HG02610 (cell line): ENCODE data around the gene HDAC6.
"Not testable (repeated sequence)": the region's sequence is repeated elsewhere in the genome, so short reads cannot be mapped to it uniquely, and the experiment has no call there.

ENCODE experiments used
- ATAC-seq: cut with Tn5 transposase; IDR thresholded peaks from one replicate; pipeline ENCODE4 v1.9.1; 2021; ENCODE audit warnings: mild to moderate bottlenecking, moderate library complexity; ENCODE audit not compliant: unreplicated experiment

The HDAC6 gene

DNA sequence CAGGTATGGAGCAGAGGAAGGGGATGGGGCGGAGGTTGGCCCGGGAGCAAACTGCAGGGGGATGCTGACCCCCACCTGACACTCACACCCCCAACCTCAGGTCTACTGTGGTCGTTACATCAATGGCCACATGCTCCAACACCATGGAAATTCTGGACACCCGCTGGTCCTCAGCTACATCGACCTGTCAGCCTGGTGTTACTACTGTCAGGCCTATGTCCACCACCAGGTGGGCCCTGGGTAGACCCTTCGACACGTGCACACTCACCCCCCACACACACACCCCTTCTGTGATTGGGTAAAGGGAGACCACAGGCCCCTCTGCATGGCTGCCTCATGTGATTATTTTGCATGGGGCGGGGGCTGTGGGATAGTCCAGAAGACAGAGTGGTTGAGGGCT lies 22.2 kb downstream of the HDAC6 start:
- ATAC-seq = no peak

DNA sequence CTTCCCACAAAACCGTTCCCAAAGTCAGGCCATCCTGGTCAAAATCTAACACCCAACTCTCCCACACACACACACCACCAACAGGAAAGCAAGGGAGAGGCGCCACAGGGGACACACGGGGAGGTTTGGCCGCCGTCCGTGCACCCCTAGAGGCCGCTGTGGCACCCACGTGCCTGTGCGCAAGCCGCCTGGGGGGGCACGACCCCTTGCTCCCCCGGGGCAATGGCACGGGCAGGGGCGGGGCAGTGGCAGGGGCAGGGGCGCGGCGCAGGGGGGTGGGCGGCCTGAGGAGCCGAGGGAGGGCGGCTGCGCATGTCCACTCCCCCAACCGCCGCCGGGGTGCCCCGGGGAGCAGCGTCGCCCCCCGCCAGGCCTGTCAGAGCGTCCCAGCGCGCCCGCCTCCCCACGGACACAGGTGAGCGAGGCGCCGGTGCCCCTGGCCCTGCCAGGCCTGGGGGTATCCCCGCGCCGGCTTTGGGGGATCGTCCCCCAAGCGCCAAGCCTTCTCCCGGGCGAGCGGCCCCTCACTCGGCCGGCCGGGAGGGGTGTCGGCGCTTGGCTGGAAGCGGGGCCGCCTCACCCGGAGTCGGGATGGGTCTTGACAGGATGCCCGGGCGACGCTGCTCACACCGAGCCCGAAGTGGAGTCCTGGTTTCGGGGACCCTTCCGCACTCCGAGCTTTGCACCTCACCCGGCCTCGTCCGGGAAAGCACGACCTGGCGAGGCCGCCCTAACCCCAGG lies 24.4 kb downstream of the HDAC6 start, which contains the start of gene ERAS:
Gene ERAS (plus strand): TSS at position 379 of the 741 bp plus-strand sequence. CDS start 2,611 bp downstream, outside the sequence.
- no peak for ATAC-seq

DNA sequence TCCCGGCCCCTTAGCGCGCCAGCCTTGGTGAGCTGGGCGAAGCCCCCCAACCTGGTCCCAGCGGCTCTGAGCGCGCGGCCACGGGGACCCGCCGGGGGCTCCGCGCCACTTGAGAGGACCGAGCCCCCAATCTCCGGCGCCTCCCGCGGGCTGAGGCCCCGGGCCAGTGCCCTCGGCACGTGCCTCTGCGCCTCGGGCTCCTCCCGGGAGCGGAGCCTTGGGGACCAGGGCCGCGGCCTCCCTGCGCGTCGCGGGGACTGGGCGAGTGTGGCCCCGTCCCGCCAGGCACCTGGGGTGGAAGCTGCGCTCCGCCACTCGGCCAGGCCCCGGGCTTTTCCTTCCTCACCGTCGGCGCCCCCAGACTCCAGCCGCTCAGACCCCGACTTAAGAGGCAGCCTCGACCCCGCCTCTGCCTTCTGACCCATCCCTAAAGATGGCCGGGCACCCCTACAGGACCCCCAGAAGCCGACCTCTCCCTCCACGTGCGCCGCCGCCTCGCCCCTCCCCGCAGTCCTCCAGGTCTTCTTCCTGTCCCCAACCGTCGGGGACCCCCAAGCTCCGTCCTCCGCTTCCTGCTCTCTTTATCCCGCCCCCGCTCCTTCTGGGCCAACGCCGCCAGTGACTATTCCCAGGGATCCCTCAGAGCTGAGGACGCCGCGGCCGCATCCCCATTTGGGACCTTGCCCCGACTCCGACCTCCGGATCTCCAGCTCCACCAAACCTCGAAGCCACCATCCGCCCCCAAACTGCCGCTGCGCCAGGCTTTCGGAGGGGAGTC lies 25.2 kb downstream of the HDAC6 start:
- no peak for ATAC-seq

DNA sequence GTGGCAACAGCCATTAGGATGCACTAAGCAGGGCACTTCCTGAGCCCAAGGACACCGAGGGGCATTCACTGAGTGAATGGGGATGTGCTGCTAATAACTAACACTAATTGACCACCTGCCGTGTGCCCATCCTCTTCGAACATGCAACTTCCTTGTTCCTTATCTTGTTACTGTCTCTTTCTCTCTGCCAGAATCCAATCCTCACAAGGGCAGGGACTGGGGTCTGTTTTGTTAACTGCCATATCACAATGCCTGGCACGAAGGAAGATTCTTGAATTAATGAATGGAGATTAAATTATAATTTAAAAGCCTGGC lies 25.7 kb downstream of the HDAC6 start:
- ATAC-seq = no peak

DNA sequence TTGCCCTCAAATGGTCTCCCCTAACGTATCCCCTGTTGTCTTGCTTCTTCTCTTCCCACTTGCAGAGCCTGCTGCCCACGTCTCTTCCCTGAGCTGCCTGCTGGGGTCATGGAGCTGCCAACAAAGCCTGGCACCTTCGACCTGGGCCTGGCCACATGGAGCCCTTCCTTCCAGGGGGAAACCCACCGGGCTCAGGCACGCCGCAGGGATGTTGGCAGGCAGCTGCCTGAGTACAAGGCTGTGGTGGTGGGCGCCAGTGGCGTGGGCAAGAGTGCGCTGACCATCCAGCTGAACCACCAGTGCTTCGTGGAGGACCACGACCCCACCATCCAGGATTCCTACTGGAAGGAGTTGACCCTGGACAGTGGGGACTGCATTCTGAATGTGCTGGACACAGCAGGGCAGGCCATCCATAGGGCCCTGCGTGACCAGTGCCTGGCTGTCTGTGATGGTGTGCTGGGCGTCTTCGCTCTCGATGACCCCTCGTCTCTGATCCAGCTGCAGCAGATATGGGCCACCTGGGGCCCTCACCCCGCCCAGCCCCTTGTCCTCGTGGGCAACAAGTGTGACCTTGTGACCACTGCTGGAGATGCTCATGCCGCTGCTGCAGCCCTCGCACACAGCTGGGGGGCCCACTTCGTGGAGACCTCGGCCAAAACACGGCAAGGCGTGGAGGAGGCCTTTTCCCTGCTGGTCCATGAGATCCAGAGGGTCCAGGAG lies 27.3 kb downstream of the HDAC6 start:
- no peak for ATAC-seq

DNA sequence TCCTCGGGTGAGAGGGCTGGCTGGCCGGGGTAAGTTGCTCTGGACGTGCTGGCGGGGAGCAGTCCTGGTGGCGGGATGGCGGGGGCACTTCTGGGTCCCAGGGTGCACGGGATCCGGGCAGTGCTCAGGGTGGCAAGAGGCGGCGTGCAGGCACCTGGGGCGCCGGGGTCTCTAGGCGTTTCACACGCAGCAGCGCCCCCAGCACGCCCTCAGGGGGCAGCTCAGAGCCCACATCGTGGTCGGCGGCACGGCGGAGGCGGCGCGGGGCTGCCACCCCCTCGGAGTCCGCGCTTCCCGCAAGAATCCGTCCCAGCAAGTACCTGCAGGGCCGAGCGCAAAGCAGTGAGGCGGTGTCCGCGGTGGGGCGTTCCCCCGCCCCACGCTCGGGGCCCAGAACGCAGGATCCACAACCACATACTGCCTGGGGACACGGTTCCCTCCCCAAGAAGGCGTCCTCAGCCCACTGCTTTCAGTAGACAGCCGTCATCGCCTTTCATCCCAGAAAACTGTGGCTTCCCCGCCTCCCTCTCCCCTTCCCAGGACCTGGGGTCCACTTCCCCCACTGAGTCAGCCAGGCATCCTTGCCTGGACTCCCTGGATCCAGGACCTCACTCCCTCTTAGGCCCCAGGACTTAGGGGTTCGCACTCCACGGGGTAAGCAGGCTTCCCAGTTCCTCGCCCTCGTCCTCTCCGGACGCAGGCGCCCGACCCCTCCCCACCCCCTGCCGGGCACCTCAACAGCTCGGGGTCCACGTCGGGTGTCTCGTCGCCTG lies 29.5 kb downstream of the HDAC6 start:
- no peak for ATAC-seq

DNA sequence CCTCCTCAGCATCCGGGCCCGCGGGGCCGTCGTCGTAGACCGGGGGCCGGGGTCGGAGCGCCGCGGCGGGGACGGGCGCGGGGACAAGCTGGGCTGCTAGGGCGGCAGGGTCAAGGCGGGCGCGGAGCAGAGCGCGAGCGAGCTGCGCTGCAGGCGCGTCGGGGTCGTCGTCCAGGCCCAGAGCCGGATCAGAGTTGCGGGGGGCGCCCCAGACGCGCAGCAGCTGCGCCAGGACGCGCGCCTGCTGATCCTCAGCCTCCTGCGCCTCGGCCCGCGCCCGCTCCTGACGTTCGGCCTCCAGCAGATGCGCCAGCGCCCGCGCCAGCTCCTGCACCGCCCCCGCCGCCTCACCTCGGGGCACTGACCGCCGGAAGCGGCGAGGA lies 30.0 kb downstream of the HDAC6 start:
- no peak for ATAC-seq

DNA sequence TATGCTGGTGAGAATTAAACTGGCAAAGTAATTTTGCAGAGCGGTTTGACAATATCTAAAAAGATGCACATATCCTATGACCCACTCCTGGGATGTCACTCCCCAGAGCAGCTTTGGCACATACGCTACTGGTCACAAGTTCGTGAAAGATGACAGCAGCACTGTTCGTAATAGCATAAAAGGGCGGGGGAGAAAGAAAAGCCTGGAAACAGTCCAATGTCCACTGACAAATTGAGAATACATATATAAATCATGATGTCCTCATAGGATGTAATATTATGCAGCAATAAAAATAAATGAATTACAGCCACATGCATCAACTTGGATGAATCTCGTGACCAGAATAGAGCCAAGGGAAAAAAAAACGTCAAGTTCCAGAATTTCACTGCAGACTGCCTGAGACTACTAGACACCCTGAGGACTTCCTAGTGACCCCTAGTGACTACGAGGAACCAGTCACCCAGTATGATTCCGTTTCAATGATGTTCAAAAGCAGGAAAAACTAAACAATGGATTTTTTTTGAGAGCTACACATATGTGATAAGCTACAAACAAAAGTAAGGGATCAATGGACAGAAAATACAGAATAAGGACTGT lies 31.8 kb downstream of the HDAC6 start:
- no peak for ATAC-seq

DNA sequence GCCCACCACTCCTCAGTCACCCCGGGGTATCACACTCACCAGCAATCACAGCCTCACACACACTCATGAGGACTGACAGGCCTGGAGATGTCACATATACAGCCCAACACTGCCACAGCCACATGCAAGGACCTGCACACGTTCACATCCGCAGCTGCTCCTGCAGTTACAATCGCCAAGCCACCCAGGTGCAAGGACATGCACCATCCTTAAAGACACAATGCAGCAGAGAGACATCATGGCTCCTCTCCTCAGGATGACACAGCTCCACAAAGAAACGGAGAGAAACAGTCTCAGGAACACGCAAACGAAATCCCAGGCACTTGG lies 32.5 kb downstream of the HDAC6 start:
- no peak for ATAC-seq

DNA sequence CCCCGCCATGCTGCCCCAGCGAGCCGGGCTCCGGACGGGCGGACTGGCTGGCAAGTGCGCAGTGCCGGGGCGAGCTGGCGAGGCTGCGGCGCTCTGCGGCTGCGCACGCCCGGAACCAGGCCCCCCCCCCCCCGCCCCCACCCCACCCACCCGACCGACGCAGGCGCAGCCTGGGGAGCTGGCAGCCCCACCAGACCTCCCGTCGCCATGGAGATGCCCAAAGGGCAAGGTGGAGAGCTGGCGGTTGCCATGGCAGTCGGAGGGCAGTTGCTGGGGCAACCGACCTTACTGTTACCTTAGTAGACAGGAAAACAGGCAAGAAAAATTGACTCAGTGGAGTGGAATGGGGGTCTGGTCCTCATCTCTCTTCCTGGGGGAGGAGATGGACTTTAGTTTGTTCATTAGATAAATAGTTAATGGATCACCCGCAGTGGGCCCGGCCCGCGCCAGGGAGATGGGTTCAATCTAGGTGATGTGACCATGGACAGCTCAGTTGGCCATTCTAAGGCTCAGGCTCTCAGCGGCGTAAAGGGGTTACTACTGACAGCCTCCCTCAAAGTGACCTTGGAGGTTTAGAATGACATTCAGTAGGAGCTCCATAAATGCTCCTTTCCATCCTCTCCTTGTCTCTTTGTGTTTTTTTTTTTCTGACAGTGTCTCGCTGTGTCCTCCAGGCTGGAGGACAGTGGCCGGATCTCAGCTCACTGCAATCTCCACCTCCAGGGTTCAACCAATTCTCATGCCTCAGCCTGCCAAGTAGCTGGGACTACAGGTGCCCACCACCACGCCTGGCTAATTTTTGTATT lies 33.9 kb downstream of the HDAC6 start, which contains the start of gene PCSK1N:
Gene PCSK1N (minus strand): TSS at position 87 of the 806 bp plus-strand sequence. CDS start 78 bp downstream, at position 9.
- no peak for ATAC-seq

DNA sequence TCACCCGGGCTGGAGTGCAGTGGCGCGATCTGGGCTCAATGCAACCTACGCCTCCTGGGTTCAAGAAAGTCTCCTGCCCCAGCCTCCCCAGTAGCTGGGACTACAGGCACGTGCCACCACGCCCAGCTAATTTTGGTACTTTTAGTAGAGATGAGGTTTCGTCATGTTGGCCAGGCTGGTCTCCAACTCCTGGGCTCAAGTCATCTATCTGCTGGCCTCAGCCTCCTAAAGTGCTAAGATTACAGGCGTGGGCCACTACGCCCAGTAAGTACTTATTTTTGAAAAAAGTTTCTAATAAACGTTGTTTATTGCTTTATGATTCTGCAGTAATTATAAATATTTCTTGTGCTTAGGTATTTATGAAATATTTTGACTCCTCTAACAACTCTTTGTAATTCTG lies 37.8 kb downstream of the HDAC6 start:
- ATAC-seq = no peak

DNA sequence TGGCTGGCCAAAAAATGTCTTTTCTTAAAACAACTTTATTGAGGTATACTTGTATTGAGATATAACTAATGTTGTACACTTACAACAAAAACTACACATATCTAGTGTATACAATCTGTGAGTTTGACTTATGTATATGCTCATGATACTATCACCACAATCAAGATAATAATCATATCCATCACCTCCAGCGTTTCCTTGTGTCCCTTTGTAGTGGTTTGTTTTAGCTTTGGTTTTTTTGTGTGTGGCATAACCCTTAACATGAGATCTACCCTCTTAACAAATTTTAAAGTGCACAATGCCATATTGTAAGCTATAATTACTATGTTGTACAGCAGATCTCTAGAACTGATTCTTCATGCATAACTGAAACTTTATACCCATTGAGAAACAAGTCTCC lies 47.0 kb downstream of the HDAC6 start:
- no peak for ATAC-seq

DNA sequence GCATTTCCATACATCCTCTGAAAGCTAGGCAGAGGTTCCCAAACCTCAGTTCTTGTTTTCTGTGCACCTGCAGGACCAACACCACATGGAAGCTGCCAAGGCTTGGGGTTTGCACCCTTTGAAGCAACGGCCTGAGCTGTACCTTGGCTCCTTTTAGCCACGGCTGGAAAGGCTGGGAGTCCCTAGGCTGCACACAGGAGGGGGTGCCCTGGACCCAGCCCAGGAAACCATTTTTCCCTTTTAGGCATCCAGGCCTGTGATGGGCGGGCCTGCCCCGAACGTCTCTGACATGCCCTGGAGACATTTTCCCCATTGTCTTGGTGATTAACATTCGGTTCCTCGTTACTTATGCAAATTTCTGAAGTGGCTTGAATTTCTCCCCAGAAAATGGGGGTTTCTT lies 51.0 kb downstream of the HDAC6 start:
- ATAC-seq = no peak

DNA sequence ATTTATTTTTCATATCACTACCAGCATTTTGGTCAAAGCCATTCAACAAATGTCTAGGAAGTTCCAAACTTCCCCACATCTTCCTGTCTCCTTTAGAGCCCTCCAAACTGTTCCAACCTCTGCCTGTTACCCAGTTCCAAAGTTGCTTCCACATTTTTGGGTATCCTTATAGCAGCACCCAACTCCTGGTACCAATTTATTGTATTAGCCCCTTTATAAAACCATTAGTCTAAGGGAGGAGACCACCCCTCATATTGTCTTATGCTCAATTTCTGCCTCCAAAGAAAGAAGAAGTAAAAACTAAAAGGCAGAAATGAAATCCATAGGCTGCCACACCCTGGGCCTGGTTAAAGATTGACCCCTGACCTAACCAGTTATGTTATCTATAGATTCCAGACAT lies 51.6 kb downstream of the HDAC6 start:
- not testable (repeated sequence) for ATAC-seq

DNA sequence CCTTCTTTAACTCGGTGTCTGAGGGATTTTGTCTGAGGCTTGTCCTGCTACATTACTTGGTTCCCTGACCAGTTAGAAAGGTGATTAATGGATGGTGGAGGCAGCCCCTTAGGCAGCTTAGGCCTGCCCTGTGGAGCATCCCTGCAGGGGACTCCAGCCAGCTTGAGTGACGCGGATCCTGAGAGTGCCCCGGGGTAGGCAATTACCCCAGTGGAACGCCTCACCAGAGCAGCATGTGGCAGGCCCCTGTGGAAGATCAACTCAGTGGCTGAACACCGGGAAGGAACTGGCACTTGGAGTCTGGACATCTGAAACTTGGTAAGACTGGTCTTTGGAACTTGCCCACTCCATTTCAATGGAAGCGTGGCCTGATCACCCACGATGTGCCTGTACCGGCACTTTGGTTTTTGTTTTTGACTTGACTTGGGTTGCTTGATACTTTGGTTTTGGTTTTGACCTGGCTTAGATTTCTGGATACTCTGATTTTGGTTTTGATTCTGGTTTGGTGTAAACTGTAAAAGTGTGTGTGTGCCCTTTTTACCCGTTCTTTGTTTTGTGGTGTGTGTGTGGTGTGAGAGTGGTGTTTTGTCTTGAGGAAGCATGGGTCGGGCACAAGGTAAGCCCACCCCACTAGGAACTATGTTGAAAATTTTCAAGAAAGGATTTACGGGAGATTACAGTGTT lies 52.4 kb downstream of the HDAC6 start:
- ATAC-seq = not testable (repeated sequence)

DNA sequence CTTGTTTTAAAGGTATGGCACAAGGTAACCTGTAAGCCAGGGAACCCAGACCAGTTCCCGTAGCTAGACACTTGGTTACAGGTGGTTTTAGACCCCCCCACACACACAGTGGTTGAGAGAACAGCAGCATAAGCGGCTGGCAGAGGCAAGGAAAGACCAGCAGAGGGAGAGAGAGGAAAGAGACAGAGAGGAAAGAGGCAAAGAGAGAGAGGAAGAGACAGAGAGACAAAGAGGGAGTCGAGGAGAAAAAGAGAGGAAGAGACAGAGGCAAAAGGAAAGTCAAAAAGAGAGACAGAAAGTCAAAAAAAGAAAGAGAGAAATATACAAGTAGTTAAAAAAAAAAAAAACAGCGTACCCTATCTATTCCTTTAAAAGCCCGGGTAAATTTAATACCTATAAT lies 53.0 kb downstream of the HDAC6 start:
- no peak for ATAC-seq

DNA sequence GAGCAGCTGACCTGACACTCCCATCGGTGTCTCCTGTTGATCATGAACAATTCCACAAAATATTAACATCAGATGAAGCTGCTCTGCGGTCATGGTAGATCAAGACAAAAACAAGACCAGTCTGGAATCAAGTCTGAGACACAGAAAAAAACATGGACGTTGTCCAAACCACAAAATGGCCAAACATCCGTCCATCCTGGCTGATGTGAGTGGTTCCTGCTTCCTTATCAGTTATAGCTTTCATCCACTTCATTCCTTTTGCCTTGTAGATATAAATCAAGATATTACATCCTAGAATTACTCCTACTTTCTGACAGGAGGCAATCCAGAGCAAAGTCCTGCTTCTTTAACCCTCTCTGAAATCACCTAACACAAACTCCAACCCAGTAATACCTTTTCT lies 62.3 kb downstream of the HDAC6 start:
- ATAC-seq = no peak

DNA sequence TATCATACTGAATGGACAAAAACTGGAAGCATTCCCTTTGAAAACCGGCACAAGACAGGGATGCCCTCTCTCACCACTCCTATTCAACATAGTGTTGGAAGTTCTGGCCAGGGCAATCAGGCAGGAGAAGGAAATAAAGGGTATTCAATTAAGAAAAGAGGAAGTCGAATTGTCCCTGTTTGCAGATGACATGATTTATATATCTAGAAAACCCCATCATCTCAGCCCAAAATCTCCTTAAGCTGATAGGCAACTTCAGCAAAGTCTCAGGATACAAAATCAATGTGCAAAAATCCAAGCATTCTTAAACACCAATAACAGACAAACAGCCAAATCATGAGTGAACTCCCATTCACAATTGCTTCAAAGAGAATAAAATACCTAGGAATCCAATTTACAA lies 70.2 kb downstream of the HDAC6 start:
- not testable (repeated sequence) for ATAC-seq
